Activated naive CD8-positive, alpha-beta T cell (primary cell): Measurements from ENCODE around the gene PLA2G2F.

Experiments
- H3K27ac Mint-ChIP-seq: one replicate; pipeline ENCODE4 v1.8.0; 2021; ENCODE audit warnings: mixed read lengths
- H3K27me3 Mint-ChIP-seq: one replicate; pipeline ENCODE4 v1.8.0; 2021; ENCODE audit warnings: mixed read lengths
- H3K36me3 Mint-ChIP-seq: one replicate; pipeline ENCODE4 v1.8.0; 2021; ENCODE audit warnings: mixed read lengths
- H3K4me1 Mint-ChIP-seq: one replicate; pipeline ENCODE4 v1.8.0; 2021; ENCODE audit warnings: low read depth, mixed read lengths
- H3K4me3 Mint-ChIP-seq: one replicate; pipeline ENCODE4 v1.8.0; 2021; ENCODE audit warnings: mild to moderate bottlenecking, mixed read lengths
- H3K9me3 Mint-ChIP-seq: one replicate; pipeline ENCODE4 v1.8.0; 2021; ENCODE audit warnings: low read depth, mixed read lengths

The PLA2G2F gene

GRCh38 chr1:20108366-20109123 is 30.6 kb upstream of the PLA2G2F start:
- Mint-ChIP-seq H3K4me3 (no peak overlapping the region), H3K27ac (no peak overlapping the region), H3K27me3 (peaks cover 6% of the 10 kb centered on the region)

GRCh38 chr1:20109223-20109856 is 29.8 kb upstream of the PLA2G2F start:
- no peaks in the 10 kb centered on the region for H3K36me3 Mint-ChIP-seq
- no peaks in the 10 kb centered on the region for H3K4me1 Mint-ChIP-seq
- H3K4me3 Mint-ChIP-seq: no peak overlapping the region
- no peaks in the 10 kb centered on the region for H3K9me3 Mint-ChIP-seq
- H3K27ac Mint-ChIP-seq: no peak overlapping the region
- peaks cover 8% of the 10 kb centered on the region for H3K27me3 Mint-ChIP-seq

More at GRCh38 chr1:20108366-20109123, 30.6 kb upstream of the PLA2G2F start:
- H3K36me3 Mint-ChIP-seq: no peaks in the 10 kb centered on the region
- no peaks in the 10 kb centered on the region for H3K4me1 Mint-ChIP-seq
- no peaks in the 10 kb centered on the region for H3K9me3 Mint-ChIP-seq

- Mint-ChIP-seq H3K27me3 (peaks cover 9% of the 10 kb centered on the region), H3K4me3 (no peak overlapping the region), H3K36me3 (no peaks in the 10 kb centered on the region), H3K4me1 (no peaks in the 10 kb centered on the region), H3K27ac (no peak overlapping the region), H3K9me3 (no peaks in the 10 kb centered on the region)
These were observed 28.4 kb upstream of the PLA2G2F start for GRCh38 chr1:20110679-20111078.

- no peaks in the 10 kb centered on the region for H3K9me3 Mint-ChIP-seq
- peaks cover 11% of the 10 kb centered on the region for H3K27me3 Mint-ChIP-seq
- no peak overlapping the region for H3K4me3 Mint-ChIP-seq
- no peaks in the 10 kb centered on the region for H3K36me3 Mint-ChIP-seq
- no peak overlapping the region for H3K27ac Mint-ChIP-seq
- H3K4me1 Mint-ChIP-seq: no peaks in the 10 kb centered on the region
These were observed 27.7 kb upstream of the PLA2G2F start for GRCh38 chr1:20111452-20111851.

GRCh38 chr1:20112279-20113000 is 26.7 kb upstream of the PLA2G2F start:
- H3K36me3 Mint-ChIP-seq: no peaks in the 10 kb centered on the region
- no peak overlapping the region for H3K27ac Mint-ChIP-seq
- H3K9me3 Mint-ChIP-seq: no peaks in the 10 kb centered on the region
- H3K4me3 Mint-ChIP-seq: no peak overlapping the region
- H3K27me3 Mint-ChIP-seq: peaks cover 11% of the 10 kb centered on the region
- no peaks in the 10 kb centered on the region for H3K4me1 Mint-ChIP-seq

GRCh38 chr1:20114021-20114648 is 25.0 kb upstream of the PLA2G2F start:
- H3K4me1 Mint-ChIP-seq: no peaks in the 10 kb centered on the region
- H3K27ac Mint-ChIP-seq: no peak overlapping the region
- H3K9me3 Mint-ChIP-seq: no peaks in the 10 kb centered on the region
- H3K36me3 Mint-ChIP-seq: no peaks in the 10 kb centered on the region
- no peak overlapping the region for H3K4me3 Mint-ChIP-seq
- peaks cover 7% of the 10 kb centered on the region for H3K27me3 Mint-ChIP-seq

- Mint-ChIP-seq H3K36me3 (no peaks in the 10 kb centered on the region), H3K4me1 (no peaks in the 10 kb centered on the region), H3K9me3 (no peaks in the 10 kb centered on the region), H3K4me3 (no peak overlapping the region), H3K27me3 (peaks cover 7% of the 10 kb centered on the region), H3K27ac (no peak overlapping the region)
These were observed 23.6 kb upstream of the PLA2G2F start for GRCh38 chr1:20115479-20115878.

- Mint-ChIP-seq H3K27ac (no peak overlapping the region), H3K27me3 (peaks cover 7% of the 10 kb centered on the region), H3K9me3 (no peaks in the 10 kb centered on the region), H3K4me1 (no peaks in the 10 kb centered on the region), H3K4me3 (no peak overlapping the region), H3K36me3 (no peaks in the 10 kb centered on the region)
These were observed 23.2 kb upstream of the PLA2G2F start for GRCh38 chr1:20115916-20116315.

GRCh38 chr1:20117236-20117635 is 21.9 kb upstream of the PLA2G2F start:
- Mint-ChIP-seq H3K4me1 (no peaks in the 10 kb centered on the region), H3K9me3 (no peaks in the 10 kb centered on the region), H3K27me3 (peaks cover 16% of the 10 kb centered on the region), H3K4me3 (no peak overlapping the region), H3K36me3 (no peaks in the 10 kb centered on the region), H3K27ac (no peak overlapping the region)

GRCh38 chr1:20119347-20119746 is 19.8 kb upstream of the PLA2G2F start, which contains the start of gene PLA2G2D:
PLA2G2D (minus strand) TSS chr1:20119536; CDS start chr1:20119498, 38 bp downstream.
- Mint-ChIP-seq H3K4me1 (no peaks in the 10 kb centered on the region), H3K36me3 (no peaks in the 10 kb centered on the region), H3K27me3 (peaks cover 12% of the 10 kb centered on the region), H3K4me3 (no peak within 1 kb of the TSS), H3K27ac (no peak within 1 kb of the TSS), H3K9me3 (no peaks in the 10 kb centered on the region)

- Mint-ChIP-seq H3K27ac (no peak overlapping the region), H3K4me1 (no peaks in the 10 kb centered on the region), H3K27me3 (peaks cover 15% of the 10 kb centered on the region), H3K4me3 (no peak overlapping the region), H3K36me3 (no peaks in the 10 kb centered on the region), H3K9me3 (no peaks in the 10 kb centered on the region)
These were observed 18.3 kb upstream of the PLA2G2F start for GRCh38 chr1:20120796-20121195.

- peaks cover 13% of the 10 kb centered on the region for H3K27me3 Mint-ChIP-seq
- H3K4me3 Mint-ChIP-seq: no peak overlapping the region
- no peaks in the 10 kb centered on the region for H3K4me1 Mint-ChIP-seq
- H3K36me3 Mint-ChIP-seq: no peaks in the 10 kb centered on the region
- no peak overlapping the region for H3K27ac Mint-ChIP-seq
- no peaks in the 10 kb centered on the region for H3K9me3 Mint-ChIP-seq
These were observed 15.2 kb upstream of the PLA2G2F start for GRCh38 chr1:20123722-20124455.

GRCh38 chr1:20124456-20125057 is 14.6 kb upstream of the PLA2G2F start:
- H3K27ac Mint-ChIP-seq: no peak overlapping the region
- H3K4me3 Mint-ChIP-seq: no peak overlapping the region
- peaks cover 13% of the 10 kb centered on the region for H3K27me3 Mint-ChIP-seq
- no peaks in the 10 kb centered on the region for H3K36me3 Mint-ChIP-seq
- H3K4me1 Mint-ChIP-seq: no peaks in the 10 kb centered on the region
- H3K9me3 Mint-ChIP-seq: no peaks in the 10 kb centered on the region

- Mint-ChIP-seq H3K27ac (no peak overlapping the region), H3K9me3 (no peaks in the 10 kb centered on the region), H3K36me3 (no peaks in the 10 kb centered on the region), H3K4me1 (no peaks in the 10 kb centered on the region), H3K27me3 (peaks cover 13% of the 10 kb centered on the region), H3K4me3 (no peak overlapping the region)
These were observed 14.0 kb upstream of the PLA2G2F start for GRCh38 chr1:20125100-20125499.
